ENCODE results near the gene CPXM2.

Gene CPXM2

GRCh38 chr10:123890756-123891143 is 857 bp downstream of the CPXM2 start:
- Histone ChIP-seq H3K27ac (no peak overlapping the region), H3K27me3 (ENCODE audit: insufficient read depth, low read depth, severe bottlenecking) (peaks cover 90% of the 10 kb centered on the region), H3K36me3 (no peaks in the 10 kb centered on the region), H3K4me3 (ENCODE audit: low read depth, low read length) (no peak overlapping the region), H3K9me3 (ENCODE audit: severe bottlenecking) (no peaks in the 10 kb centered on the region)
- DNase-seq, result no peak
- no peak for TF ChIP-seq CTCF (IDR thresholded peaks at IDR 0.05; ENCODE audit: low read depth, low read length)

DNA sequence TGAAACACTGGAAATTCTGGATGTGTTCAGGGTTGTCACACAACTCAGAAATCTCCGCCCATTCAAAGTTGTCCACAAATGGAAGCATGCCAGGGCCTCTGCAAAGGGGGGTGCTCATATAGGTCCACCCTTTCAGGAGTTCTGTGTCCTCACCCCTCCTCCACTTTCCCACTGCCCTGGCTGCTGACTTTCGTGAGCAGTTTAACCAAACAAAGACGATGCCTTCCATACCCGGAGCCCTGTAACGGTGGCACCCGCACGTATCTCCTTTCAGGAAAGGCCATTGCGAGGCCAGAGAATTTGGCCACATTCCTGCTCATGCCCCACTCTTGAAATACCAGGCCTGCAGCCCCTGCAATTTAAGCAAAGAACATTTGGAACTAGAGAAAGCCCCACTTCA is 1.4 kb downstream of the CPXM2 start:
- H3K4me3 ChIP-seq (ENCODE audit: low read depth, low read length), result no peak overlapping the region
- no peak overlapping the region for H3K27ac ChIP-seq
- DNase-seq, result no peak
- H3K27me3 ChIP-seq (ENCODE audit: insufficient read depth, low read depth, severe bottlenecking), result peaks cover 90% of the 10 kb centered on the region
- no peaks in the 10 kb centered on the region for H3K9me3 ChIP-seq (ENCODE audit: severe bottlenecking)
- H3K36me3 ChIP-seq, result no peaks in the 10 kb centered on the region
- TF ChIP-seq CTCF (IDR thresholded peaks at IDR 0.05; ENCODE audit: low read depth, low read length), result no peak

GRCh38 chr10:123889821-123890220 is 1.8 kb downstream of the CPXM2 start:
- no peak for TF ChIP-seq CTCF (IDR thresholded peaks at IDR 0.05; ENCODE audit: low read depth, low read length)

DNA sequence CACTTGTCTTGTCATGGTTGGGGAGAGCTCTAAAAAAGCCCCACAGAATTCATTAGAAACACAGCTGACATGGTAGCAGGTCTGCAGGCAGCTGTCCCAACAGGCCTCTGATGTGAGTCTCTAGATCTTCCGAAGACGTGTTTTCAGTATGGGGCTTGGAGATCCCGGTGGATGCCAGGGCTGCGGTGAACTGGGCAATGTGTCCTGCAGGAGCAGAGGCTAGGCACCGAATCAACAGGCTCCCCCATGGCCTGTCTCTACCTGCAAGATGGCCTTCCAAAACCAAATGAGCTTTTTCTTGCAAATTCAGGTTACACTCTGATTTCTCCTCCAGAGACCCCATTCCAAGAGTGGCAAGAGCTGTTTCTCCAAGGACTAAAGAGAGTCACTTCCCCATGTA is 2.9 kb downstream of the CPXM2 start:
- H3K27me3 ChIP-seq (ENCODE audit: insufficient read depth, low read depth, severe bottlenecking), result peaks cover 91% of the 10 kb centered on the region
- TF ChIP-seq CTCF (IDR thresholded peaks at IDR 0.05; ENCODE audit: low read depth, low read length), result no peak
- no peaks in the 10 kb centered on the region for H3K36me3 ChIP-seq
- H3K4me3 ChIP-seq (ENCODE audit: low read depth, low read length), result no peak overlapping the region
- no peak for DNase-seq
- H3K27ac ChIP-seq, result no peak overlapping the region
- H3K9me3 ChIP-seq (ENCODE audit: severe bottlenecking), result no peaks in the 10 kb centered on the region

More at GRCh38 chr10:123889821-123890220, 1.8 kb downstream of the CPXM2 start:
- Histone ChIP-seq H3K27ac (no peak overlapping the region), H3K36me3 (no peaks in the 10 kb centered on the region), H3K27me3 (ENCODE audit: insufficient read depth, low read depth, severe bottlenecking) (peaks cover 91% of the 10 kb centered on the region), H3K4me3 (ENCODE audit: low read depth, low read length) (no peak overlapping the region), H3K9me3 (ENCODE audit: severe bottlenecking) (no peaks in the 10 kb centered on the region)
- DNase-seq, result no peak

- no peak for DNase-seq
- no peaks in the 10 kb centered on the region for H3K36me3 ChIP-seq
- no peak overlapping the region for H3K27ac ChIP-seq
- H3K27me3 ChIP-seq (ENCODE audit: insufficient read depth, low read depth, severe bottlenecking), result peaks cover 91% of the 10 kb centered on the region
- no peaks in the 10 kb centered on the region for H3K9me3 ChIP-seq (ENCODE audit: severe bottlenecking)
- no peak overlapping the region for H3K4me3 ChIP-seq (ENCODE audit: low read depth, low read length)
- no peak for TF ChIP-seq CTCF (IDR thresholded peaks at IDR 0.05; ENCODE audit: low read depth, low read length)
Observed at GRCh38 chr10:123888256-123888655, 3.4 kb downstream of the CPXM2 start.

GRCh38 chr10:123886292-123886691 is 5.3 kb downstream of the CPXM2 start:
- TF ChIP-seq CTCF (IDR thresholded peaks at IDR 0.05; ENCODE audit: low read depth, low read length), result no peak
- Histone ChIP-seq H3K27ac (no peak overlapping the region), H3K36me3 (no peaks in the 10 kb centered on the region), H3K4me3 (ENCODE audit: low read depth, low read length) (no peak overlapping the region), H3K27me3 (ENCODE audit: insufficient read depth, low read depth, severe bottlenecking) (peaks cover 92% of the 10 kb centered on the region), H3K9me3 (ENCODE audit: severe bottlenecking) (no peaks in the 10 kb centered on the region)
- DNase-seq, result no peak

All from WERI-Rb-1 (cell line).